VCaP (cell line): ENCODE results near the gene SH3BGR.
A peak's percentile ranks its signal among the peaks of the same experiment; 100 is the strongest.

Experiments
- H3K27ac ChIP-seq: fragments of 450-650 bp; 2 replicates; pipeline ENCODE4 v1.5.1; 2017
- CTCF ChIP-seq: fragments of 450-650 bp; conservative IDR thresholded peaks from 2 replicates; pipeline ENCODE4 v1.5.1; 2017; ENCODE audit warnings: mild to moderate bottlenecking, moderate library complexity

SH3BGR gene

GRCh38 chr21:39430954-39431353 is 20.8 kb upstream of the SH3BGR start:
- H3K27ac ChIP-seq: no peak overlapping the region
- TF ChIP-seq CTCF: no peak

GRCh38 chr21:39434950-39435349 is 16.8 kb upstream of the SH3BGR start:
- no peak for TF ChIP-seq CTCF

GRCh38 chr21:39439232-39439631 is 12.5 kb upstream of the SH3BGR start:
- H3K27ac ChIP-seq: no peak overlapping the region
- TF ChIP-seq CTCF: no peak

More at GRCh38 chr21:39434950-39435349, 16.8 kb upstream of the SH3BGR start:
- H3K27ac ChIP-seq: no peak overlapping the region

- H3K27ac ChIP-seq: no peak overlapping the region
- TF ChIP-seq CTCF: peak; percentile 98
Measured at GRCh38 chr21:39441502-39442475, 10.0 kb upstream of the SH3BGR start.

GRCh38 chr21:39444421-39445180 is 7.2 kb upstream of the SH3BGR start:
- no peak for TF ChIP-seq CTCF
- H3K27ac ChIP-seq: peak overlapping the region; percentile 90

- peak; percentile 35 for TF ChIP-seq CTCF
- H3K27ac ChIP-seq: peak within 1 kb of the TSS; percentile 90
Measured at GRCh38 chr21:39445321-39446269, 6.2 kb upstream of the SH3BGR start, which contains the start of gene LCA5L. Gene LCA5L, minus strand, starts transcription at chr21:39445778. Its CDS starts 17,285 bp downstream, at chr21:39428493.
